Natural killer cell (primary cell): ENCODE measurements around the gene PROM2. TPM values are rescaled to one million over a fixed set of nuclear protein-coding genes. Genes with fewer than 3 reads are reported as not detected.

ENCODE experiments used
- ATAC-seq, 3 donors: fragments of 150-1000 bp in 2 of 3; fragments of 200-7000 bp in 1 of 3; cut with Tn5 transposase; 1 replicate in 1 of 3; 2 replicates in 2 of 3; pipeline ENCODE4 v1.10.0; 2021; ENCODE audit warnings: mild to moderate bottlenecking in 2 of 3, moderate library complexity in 2 of 3
- DNase-seq, 2 donors: peaks; one replicate each; pipeline versions ENCODE4 v3.0.0 to v3.0.0-alpha.2; 2013 to 2021; ENCODE audit warnings: mixed read lengths in 1 of 2
- H3K27ac ChIP-seq: one replicate; pipeline ENCODE4 v1.5.1; 2013; ENCODE audit warnings: mild to moderate bottlenecking, low read length
- H3K27me3 ChIP-seq: one replicate; pipeline ENCODE4 v1.6.1; 2013; ENCODE audit warnings: low read length; ENCODE audit not compliant: control insufficient read depth, insufficient read depth
- H3K36me3 ChIP-seq: one replicate; pipeline ENCODE4 v1.6.1; 2013; ENCODE audit warnings: low read length; ENCODE audit not compliant: control insufficient read depth, insufficient read depth
- H3K4me1 ChIP-seq: one replicate; pipeline ENCODE4 v1.6.1; 2013; ENCODE audit warnings: low read length; ENCODE audit not compliant: control insufficient read depth, insufficient read depth
- H3K4me3 ChIP-seq: one replicate; pipeline ENCODE4 v1.5.1; 2013; ENCODE audit warnings: low read length
- H3K9me3 ChIP-seq: one replicate; pipeline ENCODE4 v1.6.1; 2013; ENCODE audit warnings: low read length; ENCODE audit not compliant: control insufficient read depth, insufficient read depth
- H3K27ac Mint-ChIP-seq, 2 donors: one replicate each; pipeline ENCODE4 v1.8.0; 2022; ENCODE audit warnings: mild to moderate bottlenecking in 2 of 2, mixed read lengths in 2 of 2, moderate library complexity in 1 of 2
- H3K27me3 Mint-ChIP-seq, 2 donors: one replicate each; pipeline ENCODE4 v1.8.0; 2022; ENCODE audit warnings: low read depth in 2 of 2, mixed read lengths in 2 of 2
- H3K36me3 Mint-ChIP-seq: one replicate; pipeline ENCODE4 v1.8.0; 2022; ENCODE audit warnings: mixed read lengths
- H3K4me1 Mint-ChIP-seq, 2 donors: one replicate each; pipeline ENCODE4 v1.8.0; 2022; ENCODE audit warnings: mixed read lengths in 2 of 2
- H3K4me3 Mint-ChIP-seq: one replicate; pipeline ENCODE4 v1.8.0; 2022; ENCODE audit warnings: mild to moderate bottlenecking, moderate library complexity, mixed read lengths
- H3K9me3 Mint-ChIP-seq, 2 donors: one replicate each; pipeline ENCODE4 v1.8.0; 2022; ENCODE audit warnings: mixed read lengths in 2 of 2
- CTCF ChIP-seq: fragments of 200-600 bp; IDR thresholded peaks from one replicate; pipeline ENCODE4 v1.8.0; 2022; ENCODE audit warnings: antibody characterized with exemption
- WGBS: methylation state at CpG from one replicate; pipeline ENCODE4 v1.1.7; 2013; ENCODE audit warnings: missing lambda C conversion rate; ENCODE audit not compliant: insufficient coverage; 5-methylcytosine and 5-hydroxymethylcytosine counted together
- intact Hi-C: fragments of 100-400 bp; cut with micrococcal nuclease; formaldehyde crosslinking; loops from one replicate; pipeline ENCODE4 v1.14.2; 2022
- total RNA-seq, 4 donors: library from RNA; stranded (reverse); fragments of 120-200 nt in 1 of 4; gene quantifications; one replicate each; pipeline versions ENCODE4 v1.2.3 to v1.2.4, GENCODE V29; 2013 to 2022

The PROM2 gene
- total RNA-seq, 3 donors from 2014 or later (not counting 1 experiment from before 2014, with no cell fraction given): 0.64 to 1.1 (median 0.70) TPM

DNA sequence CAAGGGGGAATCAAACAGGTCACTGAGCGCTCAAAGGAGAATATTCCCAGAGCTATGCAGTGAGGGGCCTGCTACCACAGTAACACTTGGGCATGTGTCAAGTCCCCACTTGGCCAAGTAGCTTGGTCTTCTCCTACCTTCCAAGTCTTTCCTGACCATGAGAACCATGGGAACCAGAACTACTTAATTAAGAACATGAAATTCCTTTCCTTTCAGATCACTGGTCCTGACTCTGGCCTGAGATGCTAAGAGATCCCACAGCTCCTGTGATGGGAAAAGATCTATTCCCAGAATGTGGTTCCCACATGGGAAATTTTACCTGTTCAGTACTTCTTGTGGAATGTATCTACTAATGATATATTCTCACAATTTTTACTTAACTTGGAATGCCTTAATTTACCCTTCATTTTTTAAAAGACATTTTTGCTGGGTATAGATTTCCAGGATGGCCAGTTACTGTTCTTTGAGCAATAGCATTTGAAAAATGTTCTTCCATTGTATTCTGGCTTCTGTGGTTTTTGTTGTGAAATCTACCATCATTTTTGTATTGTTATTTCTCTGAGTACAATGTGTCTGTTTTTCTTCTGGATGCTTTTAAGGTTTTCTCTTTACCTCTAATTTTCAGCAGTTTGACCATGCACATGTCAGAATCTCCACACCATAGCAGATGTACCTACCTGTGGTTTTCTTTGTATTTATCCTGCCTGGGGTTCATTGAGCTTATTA lies 60.8 kb downstream of the PROM2 start:
- no peaks in the 10 kb centered on the region for H3K36me3 ChIP-seq
- no peaks in the 10 kb centered on the region for H3K9me3 ChIP-seq
- no peaks in the 10 kb centered on the region for H3K4me1 ChIP-seq
- H3K4me3 Mint-ChIP-seq: no peak overlapping the region
- 100% methylated on average over 1 of the region's 1 CpG for WGBS
- H3K27ac Mint-ChIP-seq: no peak overlapping the region
- H3K27ac ChIP-seq: no peak overlapping the region
- intact Hi-C loops: no loop called here
- H3K4me3 ChIP-seq: no peak overlapping the region
- DNase-seq: no peak
- no peaks in the 10 kb centered on the region for H3K27me3 ChIP-seq
- no peak for ATAC-seq
- no peaks in the 10 kb centered on the region for H3K36me3 Mint-ChIP-seq
- H3K27me3 Mint-ChIP-seq: peaks cover 0 to 6% of the 10 kb centered on the region in 2 donors
- H3K4me1 Mint-ChIP-seq: no peaks in the 10 kb centered on the region
- H3K9me3 Mint-ChIP-seq: no peaks in the 10 kb centered on the region
- no peak for TF ChIP-seq CTCF

GRCh38 chr2:95336406-95336805 lies 62.2 kb downstream of the PROM2 start:
- ATAC-seq: no peak
- no peaks in the 10 kb centered on the region for H3K27me3 ChIP-seq
- intact Hi-C loops: no loop called here
- DNase-seq: no peak
- H3K4me1 ChIP-seq: no peaks in the 10 kb centered on the region
- 100% methylated on average over 1 of the region's 2 CpGs for WGBS
- Mint-ChIP-seq H3K27ac (no peak overlapping the region), H3K36me3 (no peaks in the 10 kb centered on the region), H3K27me3 (peaks cover 0 to 9% of the 10 kb centered on the region in 2 donors), H3K4me1 (no peaks in the 10 kb centered on the region), H3K9me3 (no peaks in the 10 kb centered on the region), H3K4me3 (no peak overlapping the region)
- H3K27ac ChIP-seq: no peak overlapping the region
- no peaks in the 10 kb centered on the region for H3K9me3 ChIP-seq
- TF ChIP-seq CTCF: no peak
- H3K36me3 ChIP-seq: no peaks in the 10 kb centered on the region
- no peak overlapping the region for H3K4me3 ChIP-seq

DNA sequence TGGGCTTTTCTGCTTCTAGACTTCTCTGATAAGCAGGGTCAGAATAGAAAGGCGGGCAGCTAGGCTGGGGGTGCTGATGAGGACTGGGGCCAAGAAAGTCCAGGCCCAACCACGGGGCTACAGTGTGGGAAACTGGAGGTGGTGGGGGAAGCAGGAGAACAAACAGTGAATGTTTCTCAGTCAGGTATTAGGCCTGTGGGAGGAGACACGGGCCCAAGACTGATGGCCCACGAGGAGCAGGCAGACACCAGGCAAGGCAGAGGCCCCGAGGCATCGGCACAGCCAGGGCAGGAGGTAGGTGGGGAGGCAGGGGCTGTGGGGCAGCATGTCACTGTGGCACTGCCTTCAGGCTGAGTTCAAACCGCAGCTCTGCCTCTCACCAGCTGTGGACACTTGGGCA lies 63.6 kb downstream of the PROM2 start:
- no peak for ATAC-seq
- DNase-seq: no peak
- H3K4me3 ChIP-seq: no peak overlapping the region
- no peak overlapping the region for H3K4me3 Mint-ChIP-seq
- H3K27me3 ChIP-seq: no peaks in the 10 kb centered on the region
- H3K36me3 Mint-ChIP-seq: no peaks in the 10 kb centered on the region
- TF ChIP-seq CTCF: no peak
- no peaks in the 10 kb centered on the region for H3K9me3 ChIP-seq
- H3K27me3 Mint-ChIP-seq: peaks cover 5 to 16% of the 10 kb centered on the region in 2 donors
- no peak overlapping the region for H3K27ac Mint-ChIP-seq
- no peaks in the 10 kb centered on the region for H3K4me1 Mint-ChIP-seq
- 83% methylated on average over 7 of the region's 7 CpGs for WGBS
- H3K36me3 ChIP-seq: no peaks in the 10 kb centered on the region
- intact Hi-C loops: no loop called here
- H3K27ac ChIP-seq: no peak overlapping the region
- H3K9me3 Mint-ChIP-seq: no peaks in the 10 kb centered on the region
- no peaks in the 10 kb centered on the region for H3K4me1 ChIP-seq

Other genes starting within 250 kb of the PROM2 start
- gene MAL, start 248.7 kb upstream of the PROM2 start, total RNA-seq: 1 to 10 TPM in 2 of 3 donors, under 1 TPM in 1; 0.54 to 3.3 (median 1.8) TPM
- 10 to 100 TPM; 26.4 to 40.0 (median 29.8) TPM for gene MRPS5, start 152.6 kb upstream of the PROM2 start, total RNA-seq
- 10 to 100 TPM; 12.4 to 26.0 (median 12.8) TPM for gene ZNF514, start 114.6 kb upstream of the PROM2 start, total RNA-seq
- 1 to 10 TPM in 2 of 3 donors, under 1 TPM in 1; 0.96 to 2.7 (median 2.4) TPM for gene ZNF2, start 108.6 kb upstream of the PROM2 start, total RNA-seq
- gene ZNF892, start 66.9 kb upstream of the PROM2 start, total RNA-seq: 1 to 10 TPM; 2.9 to 4.6 (median 3.2) TPM
- gene KCNIP3, start 22.9 kb downstream of the PROM2 start, total RNA-seq: 1 to 10 TPM in 1 of 3 donors, under 1 TPM in 1, not detected in 1; 0.52 to 1.4 TPM
- 10 to 100 TPM; 21.6 to 25.4 (median 22.0) TPM for gene FAHD2A, start 128.3 kb downstream of the PROM2 start, total RNA-seq
- not detected for gene TRIM43B, start 210.3 kb downstream of the PROM2 start, total RNA-seq